ENCODE data around the gene IZUMO4. TPM values are rescaled to one million over a fixed set of nuclear protein-coding genes. Genes with fewer than 3 reads are reported as not detected.

The IZUMO4 gene
- total RNA-seq, 4 donors from 2014 or later = 0.93 to 1.4 TPM; not detected in 2

- in situ Hi-C loops (cut with MboI; ENCODE audit: low sequenced_read_pairs in 4 of 4) = no loop called here
- Histone ChIP-seq H3K27me3 (no peaks in the 10 kb centered on the region), H3K4me3 (no peak overlapping the region), H3K27ac (no peak overlapping the region), H3K4me1 (peaks cover 29 to 48% of the 10 kb centered on the region in 2 donors), H3K36me3 (no peaks in the 10 kb centered on the region), H3K9me3 (no peaks in the 10 kb centered on the region)
- ATAC-seq (no peak), DNase-seq (no peak)
- TF ChIP-seq CTCF (IDR thresholded peaks at IDR 0.05 in 4 of 5, conservative IDR thresholded peaks at IDR 0.05 in 1 of 5) = no peak
- no peak for TF ChIP-seq POLR2A (IDR thresholded peaks at IDR 0.05)
- intact Hi-C loops (cut with DNase I; ENCODE audit: low total_unique reads) = no loop called here
Measured at GRCh38 chr19:2145831-2146241, 49.1 kb downstream of the IZUMO4 start.

- Histone ChIP-seq H3K9me3 (no peaks in the 10 kb centered on the region), H3K27ac (peak overlapping the region; percentile 22 to 97 (median 94)), H3K27me3 (no peaks in the 10 kb centered on the region), H3K36me3 (no peaks in the 10 kb centered on the region), H3K4me1 (peaks cover 29 to 49% of the 10 kb centered on the region in 2 donors), H3K4me3 (no peak overlapping the region)
- DNase-seq (no peak), ATAC-seq (no peak)
- intact Hi-C loops (cut with DNase I; ENCODE audit: low total_unique reads) (no loop called here), in situ Hi-C loops (cut with MboI; ENCODE audit: low sequenced_read_pairs in 4 of 4) (no loop called here)
- TF ChIP-seq CTCF (IDR thresholded peaks at IDR 0.05 in 4 of 5, conservative IDR thresholded peaks at IDR 0.05 in 1 of 5) (no peak), POLR2A (IDR thresholded peaks at IDR 0.05) (no peak)
Measured at GRCh38 chr19:2148482-2149135, 51.9 kb downstream of the IZUMO4 start.

Other genes starting within 250 kb of the IZUMO4 start
- gene REXO1, start 248.4 kb upstream of the IZUMO4 start, total RNA-seq = 10 to 100 TPM; 10.8 to 28.5 (median 20.5) TPM
- gene KLF16, start 233.3 kb upstream of the IZUMO4 start, total RNA-seq = 1 to 10 TPM in 3 of 4 donors, under 1 TPM in 1; 0.58 to 4.0 (median 1.4) TPM
- gene ABHD17A, start 211.4 kb upstream of the IZUMO4 start, total RNA-seq = 10 to 100 TPM; 49.4 to 87.7 (median 70.8) TPM
- gene ADAT3, start 191.5 kb upstream of the IZUMO4 start, total RNA-seq = 1 to 10 TPM; 2.1 to 3.6 (median 3.1) TPM
- gene SCAMP4, start 191.5 kb upstream of the IZUMO4 start, total RNA-seq = 10 to 100 TPM; 18.8 to 38.4 (median 26.7) TPM
- 10 to 100 TPM; 37.9 to 42.9 (median 38.1) TPM for gene CSNK1G2, start 155.7 kb upstream of the IZUMO4 start, total RNA-seq
- 10 to 100 TPM; 54.6 to 82.9 (median 63.6) TPM for gene BTBD2, start 81.2 kb upstream of the IZUMO4 start, total RNA-seq
- 1,000 to 10,000 TPM; 1,858 to 2,149 (median 1,965) TPM for gene MKNK2, start 45.7 kb upstream of the IZUMO4 start, total RNA-seq
- gene MOB3A, start 589 bp upstream of the IZUMO4 start, total RNA-seq = 10 to 100 TPM; 16.0 to 30.8 (median 22.2) TPM
- gene AP3D1, start 54.7 kb downstream of the IZUMO4 start, total RNA-seq = 100 to 1,000 TPM in 1 of 4 donors, 10 to 100 TPM in 3; 71.0 to 139 (median 99.0) TPM
- gene DOT1L, start 67.0 kb downstream of the IZUMO4 start, total RNA-seq = 10 to 100 TPM in 3 of 4 donors, 1 to 10 TPM in 1; 9.3 to 48.5 (median 15.8) TPM
- gene PLEKHJ1, start 139.4 kb downstream of the IZUMO4 start, total RNA-seq = 10 to 100 TPM; 50.1 to 72.4 (median 61.6) TPM
- gene SF3A2, start 139.9 kb downstream of the IZUMO4 start, total RNA-seq = 10 to 100 TPM; 23.9 to 29.2 (median 26.5) TPM
- 1 to 10 TPM in 2 of 4 donors, under 1 TPM in 2; 0.80 to 3.9 (median 1.2) TPM for gene AMH, start 152.4 kb downstream of the IZUMO4 start, total RNA-seq
- 100 to 1,000 TPM; 152 to 383 (median 303) TPM for gene JSRP1, start 159.5 kb downstream of the IZUMO4 start, total RNA-seq
- gene PEAK3, start 185.3 kb downstream of the IZUMO4 start, total RNA-seq = under 1 TPM in 1 of 4 donors, not detected in 3; 0.11 TPM
- not detected for gene LINGO3, start 211.2 kb downstream of the IZUMO4 start, total RNA-seq
- 100 to 1,000 TPM in 1 of 4 donors, 10 to 100 TPM in 3; 70.0 to 109 (median 77.5) TPM for gene LSM7, start 231.7 kb downstream of the IZUMO4 start, total RNA-seq
- gene SPPL2B, start 231.8 kb downstream of the IZUMO4 start, total RNA-seq = 10 to 100 TPM; 18.1 to 27.7 (median 23.2) TPM

All from gastrocnemius medialis (tissue), 4 donors.